ENCODE measurements around the gene FAM167B. TPM values are rescaled to one million over a fixed set of nuclear protein-coding genes. Genes with fewer than 3 reads are reported as not detected.

Gene FAM167B
- total RNA-seq, 4 donors from 2014 or later, result 1.1 to 1.5 TPM; not detected in 2

DNA sequence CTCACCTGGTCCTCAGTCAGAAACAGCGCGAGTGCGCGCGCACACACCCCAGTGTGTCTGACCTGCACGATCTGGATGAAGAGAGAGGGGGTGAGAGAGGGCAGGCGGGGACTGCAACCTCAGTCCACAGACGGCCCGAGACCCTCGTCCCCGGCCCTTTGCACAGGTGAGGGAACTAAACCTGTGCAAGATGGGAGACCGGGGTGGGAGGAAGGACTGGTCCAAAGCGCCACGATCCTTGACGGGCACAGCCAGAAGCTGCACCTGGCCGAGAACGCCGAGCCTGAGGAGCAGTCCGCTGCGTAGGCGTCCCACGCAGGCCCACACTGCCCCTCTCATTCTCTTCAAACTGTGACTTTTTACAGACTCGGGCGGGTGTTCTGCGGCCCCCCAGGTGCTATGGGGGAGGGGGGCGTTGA, 42.1 kb upstream of the FAM167B start:
- in situ Hi-C loops (cut with MboI; ENCODE audit: low pct_ligation_motif_present in 1 of 4, low pct_unique_long_range_greater_than_20kb in 1 of 4, low sequenced_read_pairs in 3 of 4), result loop anchor here in 1 of 4 donors (25.0 kb wide), 1 partner anchor 182 kb away; the partner anchor contains the start of gene BSDC1
- WGBS, 2 donors (ENCODE audit: low coverage in 1 of 2), result 35% methylated on average over 26 of the region's 26 CpGs; no CpG with 5 or more reads in 1 of the 2 donors
- Histone ChIP-seq H3K27ac (peak overlapping the region; percentile 42 to 75 (median 65)), H3K27me3 (no peaks in the 10 kb centered on the region), H3K9me3 (no peaks in the 10 kb centered on the region), H3K4me3 (peak overlapping the region; percentile 45 to 70 (median 58)), H3K36me3 (no peaks in the 10 kb centered on the region), H3K4me1 (peaks cover 22 to 53% (median 42%) of the 10 kb centered on the region in 4 donors)
- peak; percentile 21 for DNase-seq
- TF ChIP-seq POLR2AphosphoS5 (IDR thresholded peaks at IDR 0.05), result no peak
- no peak for TF ChIP-seq EP300 (IDR thresholded peaks at IDR 0.05; ENCODE audit: low read depth)
- TF ChIP-seq, protein P1, sequence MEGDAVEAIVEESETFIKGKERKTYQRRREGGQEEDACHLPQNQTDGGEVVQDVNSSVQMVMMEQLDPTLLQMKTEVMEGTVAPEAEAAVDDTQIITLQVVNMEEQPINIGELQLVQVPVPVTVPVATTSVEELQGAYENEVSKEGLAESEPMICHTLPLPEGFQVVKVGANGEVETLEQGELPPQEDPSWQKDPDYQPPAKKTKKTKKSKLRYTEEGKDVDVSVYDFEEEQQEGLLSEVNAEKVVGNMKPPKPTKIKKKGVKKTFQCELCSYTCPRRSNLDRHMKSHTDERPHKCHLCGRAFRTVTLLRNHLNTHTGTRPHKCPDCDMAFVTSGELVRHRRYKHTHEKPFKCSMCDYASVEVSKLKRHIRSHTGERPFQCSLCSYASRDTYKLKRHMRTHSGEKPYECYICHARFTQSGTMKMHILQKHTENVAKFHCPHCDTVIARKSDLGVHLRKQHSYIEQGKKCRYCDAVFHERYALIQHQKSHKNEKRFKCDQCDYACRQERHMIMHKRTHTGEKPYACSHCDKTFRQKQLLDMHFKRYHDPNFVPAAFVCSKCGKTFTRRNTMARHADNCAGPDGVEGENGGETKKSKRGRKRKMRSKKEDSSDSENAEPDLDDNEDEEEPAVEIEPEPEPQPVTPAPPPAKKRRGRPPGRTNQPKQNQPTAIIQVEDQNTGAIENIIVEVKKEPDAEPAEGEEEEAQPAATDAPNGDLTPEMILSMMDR (IDR thresholded peaks at IDR 0.05), result no peak
- no peak for TF ChIP-seq POLR2A (IDR thresholded peaks at IDR 0.05)
- intact Hi-C loops (cut with DNase I; ENCODE audit: low total_unique reads), result no loop called here

DNA sequence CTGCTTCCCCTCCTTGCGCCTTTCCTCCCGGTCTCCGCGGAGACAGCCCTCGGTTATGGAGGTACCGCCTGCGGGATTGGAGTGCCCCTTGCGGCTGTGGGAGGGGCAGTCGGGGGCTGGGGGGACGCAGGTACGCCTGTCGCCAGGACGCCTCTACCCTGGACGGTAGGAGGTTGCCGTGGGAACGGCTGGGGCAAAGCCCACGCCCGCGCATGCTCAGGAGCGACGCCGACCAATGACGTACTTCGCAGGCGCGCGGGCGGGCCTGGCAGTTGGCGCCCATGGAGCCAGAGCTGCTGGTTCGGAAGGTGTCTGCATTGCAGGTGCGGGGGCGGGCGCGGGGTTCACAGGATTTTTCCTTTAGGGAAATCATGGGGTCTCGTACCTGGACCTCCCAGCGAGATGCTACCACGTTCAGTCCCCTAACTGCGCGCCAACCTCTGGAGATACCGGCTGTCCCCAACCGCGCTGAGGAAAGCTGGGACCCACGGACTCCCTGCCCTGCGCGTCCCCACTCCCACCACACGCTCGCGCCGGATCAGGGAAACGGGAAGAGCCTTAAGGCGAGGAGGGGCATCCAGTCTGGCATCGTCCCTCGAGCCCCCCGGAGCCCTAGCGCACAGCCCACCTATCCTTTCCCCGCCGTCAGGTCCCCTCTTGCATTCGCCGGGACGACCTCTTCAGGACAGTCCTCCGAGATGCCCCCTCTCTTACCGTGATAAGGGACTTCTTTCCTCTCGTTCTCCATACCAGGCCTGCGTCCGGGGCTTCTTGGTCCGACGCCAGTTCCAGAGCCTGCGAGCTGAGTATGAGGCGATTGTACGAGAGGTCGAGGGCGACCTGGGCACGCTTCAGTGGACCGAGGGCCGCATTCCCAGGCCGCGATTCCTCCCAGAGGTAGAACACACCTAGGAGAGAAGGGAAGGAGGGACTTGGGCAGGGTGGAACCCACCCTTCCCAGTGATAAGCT, 41.3 kb upstream of the FAM167B start, which contains the start of gene IQCC:
TSS of gene IQCC (plus strand) at position 271 of the 970 bp plus-strand sequence. CDS start at position 282, 11 bp downstream.
- 2% methylated on average over 75 of the region's 77 CpGs; no CpG with 5 or more reads in 1 of the 2 donors for WGBS, 2 donors (ENCODE audit: low coverage in 1 of 2)
- intact Hi-C loops (cut with DNase I; ENCODE audit: low total_unique reads), result no loop called here
- DNase-seq, result peak; percentile 90
- TF ChIP-seq POLR2AphosphoS5 (IDR thresholded peaks at IDR 0.05) (peak; percentile 80 to 91 (median 80)), POLR2A (IDR thresholded peaks at IDR 0.05) (peak; percentile 76), EP300 (IDR thresholded peaks at IDR 0.05; ENCODE audit: low read depth) (no peak)
- TF ChIP-seq, protein P1 (IDR thresholded peaks at IDR 0.05), result no peak
- peak within 1 kb of the TSS; percentile 45 to 70 (median 58) for H3K4me3 ChIP-seq
- no peaks in the 10 kb centered on the region for H3K36me3 ChIP-seq
- H3K4me1 ChIP-seq, result peaks cover 22 to 47% (median 39%) of the 10 kb centered on the region in 4 donors
- H3K27ac ChIP-seq, result peak within 1 kb of the TSS; percentile 42 to 75 (median 65)
- H3K27me3 ChIP-seq, result no peaks in the 10 kb centered on the region
- H3K9me3 ChIP-seq, result no peaks in the 10 kb centered on the region
- in situ Hi-C loops (cut with MboI; ENCODE audit: low pct_ligation_motif_present in 1 of 4, low pct_unique_long_range_greater_than_20kb in 1 of 4, low sequenced_read_pairs in 3 of 4), result loop anchor here in 1 of 4 donors (25.0 kb wide), 1 partner anchor 182 kb away; the partner anchor contains the start of gene BSDC1

DNA sequence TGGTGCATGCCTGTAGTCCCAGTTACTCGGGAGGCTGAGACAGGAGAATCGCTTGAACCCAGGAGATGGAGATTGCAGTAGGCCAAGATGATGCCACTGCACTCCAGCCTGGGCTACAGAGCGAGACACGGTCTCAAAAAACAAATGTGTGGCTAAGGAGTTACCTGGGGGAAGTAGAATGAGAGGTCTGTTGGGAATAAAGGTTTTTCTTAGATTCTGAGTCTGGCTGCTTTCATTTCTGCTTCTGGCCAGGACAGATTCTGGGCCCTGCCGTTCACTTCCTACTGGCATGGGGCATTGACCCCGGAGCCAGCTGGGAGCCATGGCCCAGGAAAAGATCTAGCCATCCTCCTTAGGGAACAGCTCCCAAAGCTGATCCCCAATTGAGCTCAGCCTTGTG, 38.6 kb upstream of the FAM167B start:
- no peak for TF ChIP-seq POLR2AphosphoS5 (IDR thresholded peaks at IDR 0.05)
- TF ChIP-seq, protein P1 (IDR thresholded peaks at IDR 0.05), result no peak
- no peak for TF ChIP-seq POLR2A (IDR thresholded peaks at IDR 0.05)
- no peak for TF ChIP-seq EP300 (IDR thresholded peaks at IDR 0.05; ENCODE audit: low read depth)
- intact Hi-C loops (cut with DNase I; ENCODE audit: low total_unique reads), result no loop called here

DNA sequence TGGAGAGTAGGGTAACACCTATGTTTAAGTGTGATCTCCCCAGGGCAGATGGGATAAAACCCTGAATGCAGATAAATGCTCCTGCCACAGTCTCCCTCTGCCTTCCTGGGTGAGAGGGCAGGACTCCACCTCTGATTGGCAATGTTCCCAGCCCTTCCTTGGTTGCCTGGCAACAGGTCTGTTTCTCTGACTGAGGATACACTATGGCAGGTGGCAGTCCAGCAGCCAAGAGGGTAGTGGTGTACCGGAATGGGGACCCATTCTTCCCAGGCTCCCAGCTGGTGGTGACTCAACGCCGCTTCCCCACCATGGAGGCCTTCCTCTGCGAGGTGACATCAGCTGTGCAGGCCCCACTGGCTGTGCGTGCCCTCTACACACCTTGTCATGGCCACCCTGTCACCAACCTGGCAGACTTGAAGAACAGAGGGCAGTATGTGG, 38.1 kb upstream of the FAM167B start, which contains the start of gene DCDC2B:
TSS of gene DCDC2B (plus strand) at position 199 of the 438 bp plus-strand sequence. CDS start at position 204, 5 bp downstream.
- Histone ChIP-seq H3K27me3 (no peaks in the 10 kb centered on the region), H3K36me3 (no peaks in the 10 kb centered on the region), H3K4me3 (no peak within 1 kb of the TSS), H3K9me3 (no peaks in the 10 kb centered on the region), H3K27ac (peak within 1 kb of the TSS; percentile 42 to 77 (median 69)), H3K4me1 (peaks cover 14 to 34% (median 26%) of the 10 kb centered on the region in 4 donors)
- intact Hi-C loops (cut with DNase I; ENCODE audit: low total_unique reads), result no loop called here
- WGBS, 2 donors (ENCODE audit: low coverage in 1 of 2), result 54% methylated on average over 5 of the region's 5 CpGs; no CpG with 5 or more reads in 1 of the 2 donors
- in situ Hi-C loops (cut with MboI; ENCODE audit: low pct_ligation_motif_present in 1 of 4, low pct_unique_long_range_greater_than_20kb in 1 of 4, low sequenced_read_pairs in 3 of 4), result loop anchor here in 1 of 4 donors (25.0 kb wide), 1 partner anchor 178 kb away; the partner anchor contains the start of gene BSDC1
- DNase-seq, result peak; percentile 92
- TF ChIP-seq POLR2A (IDR thresholded peaks at IDR 0.05) (peak; percentile 23), POLR2AphosphoS5 (IDR thresholded peaks at IDR 0.05) (peak; percentile 32 to 72 (median 60)), EP300 (IDR thresholded peaks at IDR 0.05; ENCODE audit: low read depth) (peak; percentile 39)
- TF ChIP-seq, protein P1 (IDR thresholded peaks at IDR 0.05), result no peak

More for the DNA sequence above, 38.6 kb upstream of the FAM167B start:
- WGBS, 2 donors (ENCODE audit: low coverage in 1 of 2), result 61 to 62% methylated on average over 5 to 6 of the region's 6 CpGs
- no peak for DNase-seq
- H3K4me3 ChIP-seq, result no peak overlapping the region
- in situ Hi-C loops (cut with MboI; ENCODE audit: low pct_ligation_motif_present in 1 of 4, low pct_unique_long_range_greater_than_20kb in 1 of 4, low sequenced_read_pairs in 3 of 4), result loop anchor here in 1 of 4 donors (25.0 kb wide), 1 partner anchor 179 kb away; the partner anchor contains the start of gene BSDC1
- no peaks in the 10 kb centered on the region for H3K9me3 ChIP-seq
- no peaks in the 10 kb centered on the region for H3K27me3 ChIP-seq
- peaks cover 14 to 34% (median 26%) of the 10 kb centered on the region in 4 donors for H3K4me1 ChIP-seq
- H3K36me3 ChIP-seq, result no peaks in the 10 kb centered on the region
- H3K27ac ChIP-seq, result peak overlapping the region; percentile 42 to 77 (median 69)

Data from transverse colon (tissue), 4 donors.